Measurements from ENCODE around the gene POR. TPM values are rescaled to one million over a fixed set of nuclear protein-coding genes. Genes with fewer than 3 reads are reported as not detected.

POR gene
- total and polyA plus RNA-seq, 2 donors (not counting 1 experiment from before 2014, with no cell fraction given), result 68.4 to 78.4 TPM

DNA sequence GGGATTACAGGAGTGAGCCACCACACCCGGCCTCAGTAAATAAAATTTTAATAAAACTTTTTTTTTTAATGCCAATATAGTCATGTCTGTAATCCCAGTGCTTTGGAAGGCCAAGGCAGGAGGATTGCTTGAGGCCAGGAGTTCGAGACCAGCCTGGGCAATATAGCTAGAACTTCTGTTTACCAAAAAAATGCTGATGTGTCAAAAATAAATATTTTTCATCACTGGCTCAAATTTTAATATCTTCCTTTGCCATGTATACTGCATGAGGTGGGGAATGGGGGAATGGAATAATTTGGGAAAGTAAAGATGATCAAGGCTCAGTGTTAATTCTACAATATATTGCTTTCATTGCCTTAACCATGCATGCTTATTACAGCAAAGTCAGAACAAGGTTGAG, 46.8 kb upstream of the POR start:
- Histone ChIP-seq H3K9me3 (ENCODE audit: control extremely low read depth in 1 of 3, control insufficient read depth in 2 of 3, insufficient read depth in 1 of 3, low read length in 2 of 3) (peaks cover 0 to 2% (median 0%) of the 10 kb centered on the region in 3 donors), H3K9ac (ENCODE audit: low read length) (no peak overlapping the region), H3K79me2 (ENCODE audit: control insufficient read depth, insufficient read depth, low read length) (no peaks in the 10 kb centered on the region), H3K36me3 (replicated peaks in 1 of 2; ENCODE audit: control extremely low read depth in 1 of 2, control insufficient read depth in 1 of 2, extremely low read depth in 1 of 2, insufficient read depth in 2 of 2, low read length in 1 of 2) (no peaks in the 10 kb centered on the region), H4K20me1 (ENCODE audit: control insufficient read depth, insufficient read depth, low read length, poor library complexity, severe bottlenecking) (no peaks in the 10 kb centered on the region), H3K4me3 (ENCODE audit: control extremely low read depth in 1 of 5, extremely low read depth in 1 of 5, insufficient read depth in 1 of 5, low read depth in 2 of 5, low read length in 4 of 5) (no peak overlapping the region), H3K4me1 (ENCODE audit: control insufficient read depth in 2 of 2, insufficient read depth in 2 of 2, low read length in 2 of 2) (no peaks in the 10 kb centered on the region), H3K4me2 (replicated peaks; ENCODE audit: low read depth, low read length, poor library complexity, severe bottlenecking) (no peak overlapping the region), H2AFZ (ENCODE audit: insufficient read depth, low read depth, low read length, poor library complexity, severe bottlenecking) (no peak overlapping the region), H3K27me3 (replicated peaks in 1 of 4; ENCODE audit: control extremely low read depth in 1 of 4, control insufficient read depth in 3 of 4, insufficient read depth in 4 of 4, low read length in 3 of 4) (peaks cover 0 to 9% (median 0%) of the 10 kb centered on the region in 4 experiments), H3K27ac (ENCODE audit: low read length in 2 of 2) (no peak overlapping the region)
- no peak overlapping the region for H3K27ac Mint-ChIP-seq
- ChIA-PET CTCF (interaction anchor here (0.7 to 1.8 kb wide), 2 partner anchors 152 to 153 kb away, joined by 4 to 13 read pairs; no protein-coding TSS in a partner anchor), POLR2A (no interaction called here)
- no peaks in the 10 kb centered on the region for H3K9me3 Mint-ChIP-seq (ENCODE audit: insufficient read depth)
- DNase-seq (no peak), ATAC-seq (ENCODE audit: low read depth) (no peak)
- no CpG with 5 or more reads among the region's 2 CpGs for WGBS (ENCODE audit: insufficient coverage)
- peaks cover 22% of the 10 kb centered on the region for H3K27me3 Mint-ChIP-seq
- intact Hi-C loops (cut with micrococcal nuclease), result no loop called here
- TF ChIP-seq EZH2 (IDR thresholded peaks at IDR 0.05; ENCODE audit: borderline replicate concordance, insufficient read depth, low read depth, low read length, poor library complexity, severe bottlenecking), result no peak
- TF ChIP-seq, protein P1, sequence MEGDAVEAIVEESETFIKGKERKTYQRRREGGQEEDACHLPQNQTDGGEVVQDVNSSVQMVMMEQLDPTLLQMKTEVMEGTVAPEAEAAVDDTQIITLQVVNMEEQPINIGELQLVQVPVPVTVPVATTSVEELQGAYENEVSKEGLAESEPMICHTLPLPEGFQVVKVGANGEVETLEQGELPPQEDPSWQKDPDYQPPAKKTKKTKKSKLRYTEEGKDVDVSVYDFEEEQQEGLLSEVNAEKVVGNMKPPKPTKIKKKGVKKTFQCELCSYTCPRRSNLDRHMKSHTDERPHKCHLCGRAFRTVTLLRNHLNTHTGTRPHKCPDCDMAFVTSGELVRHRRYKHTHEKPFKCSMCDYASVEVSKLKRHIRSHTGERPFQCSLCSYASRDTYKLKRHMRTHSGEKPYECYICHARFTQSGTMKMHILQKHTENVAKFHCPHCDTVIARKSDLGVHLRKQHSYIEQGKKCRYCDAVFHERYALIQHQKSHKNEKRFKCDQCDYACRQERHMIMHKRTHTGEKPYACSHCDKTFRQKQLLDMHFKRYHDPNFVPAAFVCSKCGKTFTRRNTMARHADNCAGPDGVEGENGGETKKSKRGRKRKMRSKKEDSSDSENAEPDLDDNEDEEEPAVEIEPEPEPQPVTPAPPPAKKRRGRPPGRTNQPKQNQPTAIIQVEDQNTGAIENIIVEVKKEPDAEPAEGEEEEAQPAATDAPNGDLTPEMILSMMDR (IDR thresholded peaks at IDR 0.05), result no peak
- no peaks in the 10 kb centered on the region for H3K4me1 Mint-ChIP-seq
- H3K4me3 Mint-ChIP-seq, result no peak overlapping the region

DNA sequence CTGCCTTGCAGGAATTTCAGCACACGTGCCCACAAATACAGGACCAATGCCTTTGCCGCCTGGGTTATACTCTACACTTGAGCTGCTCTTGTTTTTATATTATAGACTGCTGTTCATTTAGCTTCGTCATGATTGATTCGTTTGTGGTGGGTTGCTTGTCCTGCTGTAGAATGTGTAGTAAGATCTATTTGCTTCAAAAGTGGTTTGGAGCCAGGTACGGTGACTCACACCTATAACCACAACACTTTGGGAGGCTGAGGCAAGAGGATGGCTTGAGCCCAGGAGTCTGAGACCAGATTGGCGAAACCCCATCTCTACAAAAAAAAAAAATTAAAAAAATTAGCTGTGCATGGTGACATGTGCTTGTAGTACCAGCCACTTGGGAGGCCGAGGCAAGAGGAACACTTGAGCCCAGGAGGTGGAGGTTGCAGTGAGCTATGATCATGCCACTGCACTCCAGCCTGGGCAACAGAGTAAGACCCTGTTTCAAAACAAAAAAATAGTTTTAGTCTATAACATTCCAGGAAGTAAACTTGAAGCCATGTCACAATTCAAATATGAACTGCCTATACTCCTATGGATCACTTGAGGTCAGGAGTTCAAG, 45.1 kb upstream of the POR start:
- TF ChIP-seq, protein P1 (IDR thresholded peaks at IDR 0.05), result no peak
- no peak for TF ChIP-seq EZH2 (IDR thresholded peaks at IDR 0.05; ENCODE audit: borderline replicate concordance, insufficient read depth, low read depth, low read length, poor library complexity, severe bottlenecking)
- no peak overlapping the region for H3K27ac ChIP-seq (ENCODE audit: low read length in 2 of 2)
- no peaks in the 10 kb centered on the region for H3K4me1 ChIP-seq (ENCODE audit: control insufficient read depth in 2 of 2, insufficient read depth in 2 of 2, low read length in 2 of 2)
- Mint-ChIP-seq H3K27me3 (peaks cover 17% of the 10 kb centered on the region), H3K9me3 (ENCODE audit: insufficient read depth) (no peaks in the 10 kb centered on the region), H3K4me3 (no peak overlapping the region), H3K4me1 (no peaks in the 10 kb centered on the region), H3K27ac (no peak overlapping the region)
- no peaks in the 10 kb centered on the region for H4K20me1 ChIP-seq (ENCODE audit: control insufficient read depth, insufficient read depth, low read length, poor library complexity, severe bottlenecking)
- no CpG with 5 or more reads among the region's 7 CpGs for WGBS (ENCODE audit: insufficient coverage)
- H3K9me3 ChIP-seq (ENCODE audit: control extremely low read depth in 1 of 3, control insufficient read depth in 2 of 3, insufficient read depth in 1 of 3, low read length in 2 of 3), result no peaks in the 10 kb centered on the region
- CTCF ChIA-PET, result interaction anchor here (1.8 kb wide), 1 partner anchor 151 kb away, joined by 13 read pairs; no protein-coding TSS in a partner anchor
- H3K4me3 ChIP-seq (ENCODE audit: control extremely low read depth in 1 of 5, extremely low read depth in 1 of 5, insufficient read depth in 1 of 5, low read depth in 2 of 5, low read length in 4 of 5), result no peak overlapping the region
- DNase-seq (no peak), ATAC-seq (ENCODE audit: low read depth) (no peak)
- intact Hi-C loops (cut with micrococcal nuclease), result no loop called here
- H3K4me2 ChIP-seq (replicated peaks; ENCODE audit: low read depth, low read length, poor library complexity, severe bottlenecking), result no peak overlapping the region
- no peaks in the 10 kb centered on the region for H3K79me2 ChIP-seq (ENCODE audit: control insufficient read depth, insufficient read depth, low read length)
- peaks cover 0 to 5% (median 0%) of the 10 kb centered on the region in 4 experiments for H3K27me3 ChIP-seq (replicated peaks in 1 of 4; ENCODE audit: control extremely low read depth in 1 of 4, control insufficient read depth in 3 of 4, insufficient read depth in 4 of 4, low read length in 3 of 4)
- POLR2A ChIA-PET, result no interaction called here
- H3K36me3 ChIP-seq (replicated peaks in 1 of 2; ENCODE audit: control extremely low read depth in 1 of 2, control insufficient read depth in 1 of 2, extremely low read depth in 1 of 2, insufficient read depth in 2 of 2, low read length in 1 of 2), result no peaks in the 10 kb centered on the region
- H2AFZ ChIP-seq (ENCODE audit: insufficient read depth, low read depth, low read length, poor library complexity, severe bottlenecking), result no peak overlapping the region
- H3K9ac ChIP-seq (ENCODE audit: low read length), result no peak overlapping the region
